ENCODE results near the gene TLK1.

DNA sequence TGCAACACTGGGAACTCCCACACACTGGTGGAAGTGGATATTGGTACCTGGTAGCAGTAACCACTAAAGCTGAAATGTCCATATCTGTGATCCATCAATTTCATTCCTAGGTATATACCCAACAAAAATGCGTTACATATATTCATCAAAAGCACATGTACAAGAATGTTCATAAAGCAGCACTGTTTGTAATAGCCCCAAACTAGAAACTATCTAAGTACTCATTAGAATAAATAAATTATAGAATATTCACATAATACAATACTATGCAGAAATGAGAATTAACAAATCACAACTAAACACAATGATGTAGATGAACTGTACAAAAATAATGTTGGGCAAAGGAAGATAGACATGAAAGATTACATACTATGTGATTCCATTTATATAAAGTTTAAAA, 11.1 kb upstream of the TLK1 start:
- TF ChIP-seq, protein P1, sequence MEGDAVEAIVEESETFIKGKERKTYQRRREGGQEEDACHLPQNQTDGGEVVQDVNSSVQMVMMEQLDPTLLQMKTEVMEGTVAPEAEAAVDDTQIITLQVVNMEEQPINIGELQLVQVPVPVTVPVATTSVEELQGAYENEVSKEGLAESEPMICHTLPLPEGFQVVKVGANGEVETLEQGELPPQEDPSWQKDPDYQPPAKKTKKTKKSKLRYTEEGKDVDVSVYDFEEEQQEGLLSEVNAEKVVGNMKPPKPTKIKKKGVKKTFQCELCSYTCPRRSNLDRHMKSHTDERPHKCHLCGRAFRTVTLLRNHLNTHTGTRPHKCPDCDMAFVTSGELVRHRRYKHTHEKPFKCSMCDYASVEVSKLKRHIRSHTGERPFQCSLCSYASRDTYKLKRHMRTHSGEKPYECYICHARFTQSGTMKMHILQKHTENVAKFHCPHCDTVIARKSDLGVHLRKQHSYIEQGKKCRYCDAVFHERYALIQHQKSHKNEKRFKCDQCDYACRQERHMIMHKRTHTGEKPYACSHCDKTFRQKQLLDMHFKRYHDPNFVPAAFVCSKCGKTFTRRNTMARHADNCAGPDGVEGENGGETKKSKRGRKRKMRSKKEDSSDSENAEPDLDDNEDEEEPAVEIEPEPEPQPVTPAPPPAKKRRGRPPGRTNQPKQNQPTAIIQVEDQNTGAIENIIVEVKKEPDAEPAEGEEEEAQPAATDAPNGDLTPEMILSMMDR (IDR thresholded peaks at IDR 0.05) = no peak
- TF ChIP-seq POLR2A (IDR thresholded peaks at IDR 0.05) = no peak
